ENCODE results near the gene MR1. TPM values are rescaled to one million over a fixed set of nuclear protein-coding genes. Genes with fewer than 3 reads are reported as not detected.

Gene MR1
- total RNA-seq, 1 experiment from 2014 or later, result 6.6 TPM

GRCh38 chr1:181092883-181093458 lies 59.2 kb downstream of the MR1 start (continued):
- TF ChIP-seq YY1 (IDR thresholded peaks at IDR 0.05; ENCODE audit: extremely low read depth, insufficient replicate concordance, low read depth, low read length), result no peak
- no peak for TF ChIP-seq TCF7L2 (IDR thresholded peaks at IDR 0.05; ENCODE audit: borderline replicate concordance, extremely low read depth, insufficient read depth, insufficient read length)

GRCh38 chr1:181094416-181095212 lies 60.8 kb downstream of the MR1 start:
- ATAC-seq, result no peak
- peaks cover 22% of the 10 kb centered on the region; the same call in 1 of the 2 replicates for H4K20me1 ChIP-seq (ENCODE audit: insufficient read depth)
- H3K9ac ChIP-seq (ENCODE audit: low read length), result no peak overlapping the region
- no peaks in the 10 kb centered on the region for H3K27me3 ChIP-seq (ENCODE audit: insufficient read depth, low read length)
- no peak overlapping the region for H3K4me3 ChIP-seq (replicated peaks in 1 of 2; ENCODE audit: low read depth in 1 of 2, low read length in 2 of 2)
- intact Hi-C loops (cut with micrococcal nuclease), result no loop called here
- peaks cover 34% of the 10 kb centered on the region for H3K79me2 ChIP-seq (ENCODE audit: insufficient read depth, low read length)
- peaks cover 3% of the 10 kb centered on the region in 2 experiments; a peak in 2 of 4 replicates for H3K36me3 ChIP-seq (ENCODE audit: control insufficient read depth in 1 of 2, insufficient read depth in 2 of 2, low read length in 2 of 2)
- no peak overlapping the region for H3K27ac ChIP-seq (ENCODE audit: low read depth, low read length)
- no peak overlapping the region for H2AFZ ChIP-seq (ENCODE audit: low read depth, low read length, poor library complexity, severe bottlenecking)
- POLR2A ChIA-PET, result interaction anchor here (2.0 kb wide), 1 partner anchor 11 kb away, joined by 9 read pairs; no protein-coding TSS in a partner anchor
- TF ChIP-seq POLR2AphosphoS5 (IDR thresholded peaks at IDR 0.05; ENCODE audit: low read depth, low read length), result no peak; the same call in 1 of the 2 replicates
- no peak for TF ChIP-seq ELF1 (IDR thresholded peaks at IDR 0.05; ENCODE audit: borderline replicate concordance, low read depth)
- no peak for TF ChIP-seq SP1 (IDR thresholded peaks at IDR 0.05; ENCODE audit: low read depth)
- no peaks in the 10 kb centered on the region for H3K9me2 ChIP-seq (ENCODE audit: insufficient read depth)
- H3K4me1 ChIP-seq (ENCODE audit: control insufficient read depth in 1 of 2, insufficient read depth in 2 of 2, low read length in 2 of 2), result peaks cover 15 to 21% of the 10 kb centered on the region in 2 experiments
- BruUV-seq (replicated peaks), result no TSS peak
- H3K9me3 ChIP-seq (ENCODE audit: control insufficient read depth in 1 of 2, insufficient read depth in 1 of 2, low read depth in 1 of 2, low read length in 2 of 2), result no peaks in the 10 kb centered on the region
- DNase-seq (ENCODE audit: low read depth, low spot score), result no peak
- H3K4me2 ChIP-seq (ENCODE audit: low read length), result no peak overlapping the region
- CTCF ChIA-PET, result interaction anchor here (1.5 kb wide), 1 partner anchor 47 kb away, joined by 4 read pairs; no protein-coding TSS in a partner anchor
- RAD21 ChIA-PET (ENCODE audit: low non-redundant PET in 1 of 2, low total read pairs in 2 of 2, uncharacterized antibody in 2 of 2, unreplicated experiment in 2 of 2), result no interaction called here

Measured in HCT116 (cell line).